ENCODE measurements around the gene MAGI2.

The MAGI2 gene

DNA sequence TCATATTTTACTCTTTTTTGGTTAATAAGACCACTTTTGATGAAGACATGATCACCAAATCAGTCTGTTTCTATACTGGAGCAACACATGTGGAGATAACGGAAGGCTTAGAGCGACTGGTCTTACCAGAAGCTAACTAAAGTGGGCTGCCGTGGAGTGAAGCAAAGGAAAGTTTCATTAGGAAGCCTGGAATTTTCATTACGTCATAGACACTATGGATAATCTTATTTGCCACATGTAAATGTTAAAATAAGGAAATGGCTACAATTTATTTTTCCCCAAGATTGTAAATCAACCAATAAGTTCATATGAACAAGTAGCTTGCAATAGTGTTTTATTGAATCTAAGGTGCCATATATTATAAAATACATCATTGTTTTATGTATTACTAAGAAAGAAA, 1469.5 kb downstream of the MAGI2 start:
- no peak overlapping the region for H3K4me3 ChIP-seq (ENCODE audit: low read length, poor library complexity, severe bottlenecking)

DNA sequence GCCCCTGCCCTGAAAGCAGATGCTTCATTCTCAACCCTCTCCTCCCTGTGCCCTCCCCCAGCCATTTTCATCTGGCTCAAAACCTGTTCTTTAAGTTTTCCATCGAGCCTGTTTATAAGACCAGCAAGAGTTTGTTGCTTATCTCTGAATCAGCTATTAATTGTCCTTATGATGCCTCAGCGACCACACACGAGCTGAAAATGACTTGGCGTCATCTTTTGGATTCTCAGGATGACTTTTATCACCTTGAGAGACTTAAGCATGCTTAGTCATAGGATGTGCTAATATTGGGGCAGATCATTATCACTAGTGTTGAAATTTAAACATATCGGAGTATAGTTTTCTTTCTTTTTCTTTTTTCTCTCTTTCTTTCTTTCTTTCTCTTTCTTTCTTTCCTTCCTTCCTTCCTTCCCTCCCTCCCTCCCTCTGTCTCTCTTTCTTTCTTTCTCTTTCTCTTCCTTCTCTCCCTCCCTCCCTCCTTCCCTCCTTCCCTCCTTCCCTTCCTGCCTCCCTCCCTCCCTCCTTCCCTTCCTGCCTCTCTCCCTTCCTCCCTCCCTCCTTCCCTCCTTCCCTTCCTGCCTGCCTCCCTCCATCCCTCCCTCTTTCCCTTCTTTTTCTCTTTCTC, 1470.4 kb downstream of the MAGI2 start:
- Histone ChIP-seq H3K4me1 (ENCODE audit: insufficient read depth, low read length, poor library complexity, severe bottlenecking) (no peaks in the 10 kb centered on the region), H3K9me3 (ENCODE audit: insufficient read depth, low read depth, low read length) (no peaks in the 10 kb centered on the region), H3K9me2 (replicated peaks; ENCODE audit: low read depth, low read length) (no peaks in the 10 kb centered on the region), H3K4me2 (ENCODE audit: low read depth, low read length, poor library complexity, severe bottlenecking) (no peak overlapping the region), H3F3A (ENCODE audit: low read depth) (no peaks in the 10 kb centered on the region), H3K9ac (ENCODE audit: low read depth, low read length, poor library complexity, severe bottlenecking) (no peak overlapping the region), H3K79me2 (ENCODE audit: insufficient read depth, low read length) (no peaks in the 10 kb centered on the region), H3K36me3 (ENCODE audit: insufficient read depth, low read length) (no peaks in the 10 kb centered on the region), H4K20me1 (ENCODE audit: insufficient read depth, low read length, poor library complexity, severe bottlenecking) (no peaks in the 10 kb centered on the region), H3K4me3 (ENCODE audit: low read length, poor library complexity, severe bottlenecking) (no peak overlapping the region), H3K27me3 (ENCODE audit: insufficient read depth, low read length, poor library complexity, severe bottlenecking) (no peaks in the 10 kb centered on the region), H2AFZ (ENCODE audit: low read length) (no peak overlapping the region)
- no peak for TF ChIP-seq EZH2phosphoT487 (IDR thresholded peaks at IDR 0.05; ENCODE audit: borderline replicate concordance)
- TF ChIP-seq, protein P1, sequence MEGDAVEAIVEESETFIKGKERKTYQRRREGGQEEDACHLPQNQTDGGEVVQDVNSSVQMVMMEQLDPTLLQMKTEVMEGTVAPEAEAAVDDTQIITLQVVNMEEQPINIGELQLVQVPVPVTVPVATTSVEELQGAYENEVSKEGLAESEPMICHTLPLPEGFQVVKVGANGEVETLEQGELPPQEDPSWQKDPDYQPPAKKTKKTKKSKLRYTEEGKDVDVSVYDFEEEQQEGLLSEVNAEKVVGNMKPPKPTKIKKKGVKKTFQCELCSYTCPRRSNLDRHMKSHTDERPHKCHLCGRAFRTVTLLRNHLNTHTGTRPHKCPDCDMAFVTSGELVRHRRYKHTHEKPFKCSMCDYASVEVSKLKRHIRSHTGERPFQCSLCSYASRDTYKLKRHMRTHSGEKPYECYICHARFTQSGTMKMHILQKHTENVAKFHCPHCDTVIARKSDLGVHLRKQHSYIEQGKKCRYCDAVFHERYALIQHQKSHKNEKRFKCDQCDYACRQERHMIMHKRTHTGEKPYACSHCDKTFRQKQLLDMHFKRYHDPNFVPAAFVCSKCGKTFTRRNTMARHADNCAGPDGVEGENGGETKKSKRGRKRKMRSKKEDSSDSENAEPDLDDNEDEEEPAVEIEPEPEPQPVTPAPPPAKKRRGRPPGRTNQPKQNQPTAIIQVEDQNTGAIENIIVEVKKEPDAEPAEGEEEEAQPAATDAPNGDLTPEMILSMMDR (conservative IDR thresholded peaks at IDR 0.05; ENCODE audit: low read length): no peak

More for the DNA sequence above, 1469.5 kb downstream of the MAGI2 start:
- Histone ChIP-seq H3K9ac (ENCODE audit: low read depth, low read length, poor library complexity, severe bottlenecking) (no peak overlapping the region), H3K36me3 (ENCODE audit: insufficient read depth, low read length) (no peaks in the 10 kb centered on the region), H4K20me1 (ENCODE audit: insufficient read depth, low read length, poor library complexity, severe bottlenecking) (no peaks in the 10 kb centered on the region), H3K4me1 (ENCODE audit: insufficient read depth, low read length, poor library complexity, severe bottlenecking) (no peaks in the 10 kb centered on the region), H3F3A (ENCODE audit: low read depth) (no peaks in the 10 kb centered on the region), H3K79me2 (ENCODE audit: insufficient read depth, low read length) (no peaks in the 10 kb centered on the region), H3K27me3 (ENCODE audit: insufficient read depth, low read length, poor library complexity, severe bottlenecking) (no peaks in the 10 kb centered on the region), H3K9me3 (ENCODE audit: insufficient read depth, low read depth, low read length) (no peaks in the 10 kb centered on the region), H2AFZ (ENCODE audit: low read length) (no peak overlapping the region), H3K4me2 (ENCODE audit: low read depth, low read length, poor library complexity, severe bottlenecking) (no peak overlapping the region), H3K9me2 (replicated peaks; ENCODE audit: low read depth, low read length) (no peaks in the 10 kb centered on the region)
- TF ChIP-seq EZH2phosphoT487 (IDR thresholded peaks at IDR 0.05; ENCODE audit: borderline replicate concordance): no peak
- TF ChIP-seq, protein P1 (conservative IDR thresholded peaks at IDR 0.05; ENCODE audit: low read length): no peak

DNA sequence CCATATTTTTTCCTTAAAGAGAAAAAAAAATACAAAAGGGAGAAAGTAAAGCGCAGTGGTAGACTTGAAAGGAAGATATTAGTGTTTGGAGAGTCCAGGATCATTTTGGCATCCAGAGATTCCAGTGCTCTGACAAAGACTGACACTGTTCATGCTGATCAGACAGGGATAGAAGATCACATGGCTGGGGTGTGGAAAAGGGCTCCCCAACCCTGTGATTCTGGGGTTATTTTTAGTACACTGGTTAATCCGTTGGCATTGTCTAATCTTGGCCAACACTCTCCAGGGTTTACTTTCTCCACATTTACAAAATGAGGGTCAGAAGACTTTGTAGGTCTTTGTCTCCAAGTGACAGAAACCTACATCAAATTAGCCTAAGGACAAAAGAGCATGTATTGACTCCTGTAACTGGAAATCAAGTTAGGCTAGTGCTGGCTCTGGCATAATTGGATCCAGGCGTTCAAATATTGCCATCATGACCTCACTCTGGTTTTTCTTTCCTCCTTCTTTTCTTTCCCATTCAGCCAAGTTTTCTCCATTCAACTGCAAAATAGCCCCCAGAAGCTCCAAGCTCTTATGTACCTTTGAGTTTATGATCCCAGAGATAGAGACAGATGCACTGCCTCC, 1473.3 kb downstream of the MAGI2 start:
- no peaks in the 10 kb centered on the region for H3K9me2 ChIP-seq (replicated peaks; ENCODE audit: low read depth, low read length)
- H3K9ac ChIP-seq (ENCODE audit: low read depth, low read length, poor library complexity, severe bottlenecking): no peak overlapping the region
- H4K20me1 ChIP-seq (ENCODE audit: insufficient read depth, low read length, poor library complexity, severe bottlenecking): no peaks in the 10 kb centered on the region
- H3K79me2 ChIP-seq (ENCODE audit: insufficient read depth, low read length): no peaks in the 10 kb centered on the region
- H3K36me3 ChIP-seq (ENCODE audit: insufficient read depth, low read length): no peaks in the 10 kb centered on the region
- TF ChIP-seq, protein P1 (conservative IDR thresholded peaks at IDR 0.05; ENCODE audit: low read length): no peak
- no peak for TF ChIP-seq EZH2phosphoT487 (IDR thresholded peaks at IDR 0.05; ENCODE audit: borderline replicate concordance)
- peaks cover 6% of the 10 kb centered on the region for H3K4me1 ChIP-seq (ENCODE audit: insufficient read depth, low read length, poor library complexity, severe bottlenecking)
- no peak overlapping the region for H2AFZ ChIP-seq (ENCODE audit: low read length)
- no peaks in the 10 kb centered on the region for H3K27me3 ChIP-seq (ENCODE audit: insufficient read depth, low read length, poor library complexity, severe bottlenecking)
- H3F3A ChIP-seq (ENCODE audit: low read depth): no peaks in the 10 kb centered on the region
- H3K4me3 ChIP-seq (ENCODE audit: low read length, poor library complexity, severe bottlenecking): no peak overlapping the region
- no peaks in the 10 kb centered on the region for H3K9me3 ChIP-seq (ENCODE audit: insufficient read depth, low read depth, low read length)
- H3K4me2 ChIP-seq (ENCODE audit: low read depth, low read length, poor library complexity, severe bottlenecking): no peak overlapping the region

All from Loucy (cell line).